Endometrial microvascular endothelial cells (primary cell): ENCODE results near the gene HAND2. TPM values are rescaled to one million over a fixed set of nuclear protein-coding genes. Genes with fewer than 3 reads are reported as not detected.

Experiments used
- in situ Hi-C: cut with HindIII; loops from 2 replicates; pipeline ENCODE4 v1.10.0; 2017; ENCODE audit warnings: low sequenced_read_pairs, low pct_unique_long_range_greater_than_20kb; ENCODE audit errors: inconsistent ontology term
- total RNA-seq: library from RNA; depleted of rRNA; stranded (reverse); fragments of >200 nt; gene quantifications from one replicate; pipeline ENCODE4 v1.2.3, GENCODE V29; 2015; ENCODE audit errors: inconsistent ontology term

The HAND2 gene
- total RNA-seq, 1 donor from 2014 or later = not detected

- in situ Hi-C loops = loop anchor here (25.0 kb wide), 1 partner anchor 187 kb away; the partner anchor contains the start of gene HMGB2
These were observed 5.6 kb downstream of the HAND2 start for GRCh38 chr4:173524218-173525117.

GRCh38 chr4:173522951-173523395, 7.1 kb downstream of the HAND2 start:
- in situ Hi-C loops = loop anchor here (25.0 kb wide), 1 partner anchor 186 kb away; the partner anchor contains the start of gene HMGB2

GRCh38 chr4:173522160-173522950, 7.7 kb downstream of the HAND2 start:
- in situ Hi-C loops = loop anchor here (25.0 kb wide), 1 partner anchor 185 kb away; the partner anchor contains the start of gene HMGB2

GRCh38 chr4:173521467-173522159, 8.4 kb downstream of the HAND2 start:
- in situ Hi-C loops = loop anchor here (25.0 kb wide), 1 partner anchor 184 kb away; the partner anchor contains the start of gene HMGB2

- in situ Hi-C loops = loop anchor here (25.0 kb wide), 1 partner anchor 184 kb away; the partner anchor contains the start of gene HMGB2
These were observed 9.0 kb downstream of the HAND2 start for GRCh38 chr4:173520921-173521466.

GRCh38 chr4:173519111-173520101, 10.6 kb downstream of the HAND2 start:
- in situ Hi-C loops = loop anchor here (25.0 kb wide), 1 partner anchor 182 kb away; the partner anchor contains the start of gene HMGB2

- in situ Hi-C loops = loop anchor here (25.0 kb wide), 1 partner anchor 181 kb away; the partner anchor contains the start of gene HMGB2
These were observed 11.5 kb downstream of the HAND2 start for GRCh38 chr4:173518425-173519102.

- in situ Hi-C loops = loop anchor here (25.0 kb wide), 1 partner anchor 181 kb away; the partner anchor contains the start of gene HMGB2
These were observed 12.1 kb downstream of the HAND2 start for GRCh38 chr4:173517781-173518424.

- in situ Hi-C loops = loop anchor here (25.0 kb wide), 1 partner anchor 180 kb away; the partner anchor contains the start of gene HMGB2
These were observed 13.2 kb downstream of the HAND2 start for GRCh38 chr4:173516621-173517524.

- in situ Hi-C loops = loop anchor here (25.0 kb wide), 1 partner anchor 178 kb away; the partner anchor contains the start of gene HMGB2
These were observed 14.6 kb downstream of the HAND2 start for GRCh38 chr4:173515458-173515857.

GRCh38 chr4:173514641-173515217, 15.3 kb downstream of the HAND2 start:
- in situ Hi-C loops = loop anchor here (25.0 kb wide), 1 partner anchor 177 kb away; the partner anchor contains the start of gene HMGB2

GRCh38 chr4:173513651-173514050, 16.4 kb downstream of the HAND2 start:
- in situ Hi-C loops = loop anchor here (25.0 kb wide), 1 partner anchor 176 kb away; the partner anchor contains the start of gene HMGB2

GRCh38 chr4:173511787-173512361, 18.2 kb downstream of the HAND2 start:
- in situ Hi-C loops = loop anchor here (25.0 kb wide), 1 partner anchor 175 kb away; the partner anchor contains the start of gene HMGB2
